Keratinocyte (primary cell): ENCODE data around the gene TNFRSF4.
"Not testable (repeated sequence)": the region's sequence is repeated elsewhere in the genome, so short reads cannot be mapped to it uniquely, and the experiment has no call there.

Experiments used
- EZH2 ChIP-seq: IDR thresholded peaks from one replicate; pipeline ENCODE4 v1.6.1; 2012; ENCODE audit warnings: inconsistent platforms, mild to moderate bottlenecking, low read length, moderate library complexity
- TF ChIP-seq, protein P1 (sequence below), 3 experiments: IDR thresholded peaks in 1 of 3; conservative IDR thresholded peaks in 1 of 3; optimal IDR thresholded peaks in 1 of 3; 2 replicates in 2 of 3; 3 replicates in 1 of 3; pipeline versions ENCODE3 to v1.5.1; 2011; ENCODE audit warnings: low read length in 3 of 3, mild to moderate bottlenecking in 3 of 3, moderate library complexity in 2 of 3, control low read depth in 1 of 3, inconsistent platforms in 1 of 3; ENCODE audit not compliant: insufficient read depth in 2 of 3; ENCODE audit errors: extremely low read depth in 1 of 3

DNA sequence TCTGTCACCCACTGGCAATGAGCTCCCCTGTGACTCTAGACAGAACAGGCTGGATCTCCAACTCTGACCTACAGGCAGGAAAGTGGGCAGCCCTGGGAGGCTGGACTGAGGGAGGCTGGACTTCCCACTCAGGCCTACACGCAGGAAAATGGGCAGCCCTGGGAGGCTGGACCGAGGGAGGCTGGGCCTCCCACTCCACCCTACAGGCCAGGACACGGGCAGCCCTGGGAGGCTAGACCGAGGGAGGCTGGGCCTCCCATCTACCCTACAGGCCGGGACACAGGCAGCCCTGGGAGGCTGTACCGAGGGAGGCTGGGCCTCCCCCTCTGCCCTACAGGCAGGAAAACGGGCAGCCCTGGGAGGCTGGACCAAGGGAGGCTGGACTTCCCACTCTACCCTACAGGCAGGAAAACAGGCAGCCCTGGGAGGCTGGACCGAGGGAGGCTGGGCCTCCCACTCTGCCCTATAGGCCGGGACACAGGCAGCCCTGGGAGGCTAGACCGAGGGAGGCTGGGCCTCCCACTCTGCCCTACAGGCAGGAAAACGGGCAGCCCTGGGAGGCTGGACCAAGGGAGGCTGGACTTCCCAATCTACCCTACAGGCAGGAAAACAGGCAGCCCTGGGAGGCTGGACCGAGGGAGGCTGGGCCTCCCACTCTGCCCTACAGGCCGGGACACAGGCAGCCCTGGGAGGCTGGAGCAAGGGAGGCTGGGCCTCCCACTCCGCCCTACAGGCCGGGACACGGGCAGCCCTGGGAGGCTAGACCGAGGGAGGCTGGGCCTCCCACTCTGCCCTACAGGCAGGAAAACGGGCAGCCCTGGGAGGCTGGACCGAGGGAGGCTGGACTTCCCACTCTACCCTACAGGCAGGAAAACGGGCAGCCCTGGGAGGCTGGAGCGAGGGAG lies 34.3 kb upstream of the TNFRSF4 start:
- TF ChIP-seq, protein P1, sequence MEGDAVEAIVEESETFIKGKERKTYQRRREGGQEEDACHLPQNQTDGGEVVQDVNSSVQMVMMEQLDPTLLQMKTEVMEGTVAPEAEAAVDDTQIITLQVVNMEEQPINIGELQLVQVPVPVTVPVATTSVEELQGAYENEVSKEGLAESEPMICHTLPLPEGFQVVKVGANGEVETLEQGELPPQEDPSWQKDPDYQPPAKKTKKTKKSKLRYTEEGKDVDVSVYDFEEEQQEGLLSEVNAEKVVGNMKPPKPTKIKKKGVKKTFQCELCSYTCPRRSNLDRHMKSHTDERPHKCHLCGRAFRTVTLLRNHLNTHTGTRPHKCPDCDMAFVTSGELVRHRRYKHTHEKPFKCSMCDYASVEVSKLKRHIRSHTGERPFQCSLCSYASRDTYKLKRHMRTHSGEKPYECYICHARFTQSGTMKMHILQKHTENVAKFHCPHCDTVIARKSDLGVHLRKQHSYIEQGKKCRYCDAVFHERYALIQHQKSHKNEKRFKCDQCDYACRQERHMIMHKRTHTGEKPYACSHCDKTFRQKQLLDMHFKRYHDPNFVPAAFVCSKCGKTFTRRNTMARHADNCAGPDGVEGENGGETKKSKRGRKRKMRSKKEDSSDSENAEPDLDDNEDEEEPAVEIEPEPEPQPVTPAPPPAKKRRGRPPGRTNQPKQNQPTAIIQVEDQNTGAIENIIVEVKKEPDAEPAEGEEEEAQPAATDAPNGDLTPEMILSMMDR (optimal IDR thresholded peaks at IDR 0.05 in 1 of 3, IDR thresholded peaks at IDR 0.05 in 1 of 3, conservative IDR thresholded peaks at IDR 0.05 in 1 of 3; ENCODE audit: extremely low read depth in 1 of 3, insufficient read depth in 2 of 3, low read length in 3 of 3): not testable (repeated sequence)
- not testable (repeated sequence) for TF ChIP-seq EZH2
